ENCODE measurements around the gene HGFAC.

GRCh38 chr4:3481783-3482393 is 40.1 kb downstream of the HGFAC start:
- TF ChIP-seq EZH2 (IDR thresholded peaks at IDR 0.05; ENCODE audit: insufficient read depth, poor library complexity, severe bottlenecking) (no peak), EZH2phosphoT487 (IDR thresholded peaks at IDR 0.05; ENCODE audit: insufficient read depth, low read depth) (no peak)

Data from GM23248 (cell line).